ENCODE data around the gene KRTAP5-5. TPM values are rescaled to one million over a fixed set of nuclear protein-coding genes. Genes with fewer than 3 reads are reported as not detected.

KRTAP5-5 gene
- total and polyA plus RNA-seq, 2 donors (not counting 3 experiments of a cell fraction or from before 2014, with no cell fraction given), result not detected

DNA sequence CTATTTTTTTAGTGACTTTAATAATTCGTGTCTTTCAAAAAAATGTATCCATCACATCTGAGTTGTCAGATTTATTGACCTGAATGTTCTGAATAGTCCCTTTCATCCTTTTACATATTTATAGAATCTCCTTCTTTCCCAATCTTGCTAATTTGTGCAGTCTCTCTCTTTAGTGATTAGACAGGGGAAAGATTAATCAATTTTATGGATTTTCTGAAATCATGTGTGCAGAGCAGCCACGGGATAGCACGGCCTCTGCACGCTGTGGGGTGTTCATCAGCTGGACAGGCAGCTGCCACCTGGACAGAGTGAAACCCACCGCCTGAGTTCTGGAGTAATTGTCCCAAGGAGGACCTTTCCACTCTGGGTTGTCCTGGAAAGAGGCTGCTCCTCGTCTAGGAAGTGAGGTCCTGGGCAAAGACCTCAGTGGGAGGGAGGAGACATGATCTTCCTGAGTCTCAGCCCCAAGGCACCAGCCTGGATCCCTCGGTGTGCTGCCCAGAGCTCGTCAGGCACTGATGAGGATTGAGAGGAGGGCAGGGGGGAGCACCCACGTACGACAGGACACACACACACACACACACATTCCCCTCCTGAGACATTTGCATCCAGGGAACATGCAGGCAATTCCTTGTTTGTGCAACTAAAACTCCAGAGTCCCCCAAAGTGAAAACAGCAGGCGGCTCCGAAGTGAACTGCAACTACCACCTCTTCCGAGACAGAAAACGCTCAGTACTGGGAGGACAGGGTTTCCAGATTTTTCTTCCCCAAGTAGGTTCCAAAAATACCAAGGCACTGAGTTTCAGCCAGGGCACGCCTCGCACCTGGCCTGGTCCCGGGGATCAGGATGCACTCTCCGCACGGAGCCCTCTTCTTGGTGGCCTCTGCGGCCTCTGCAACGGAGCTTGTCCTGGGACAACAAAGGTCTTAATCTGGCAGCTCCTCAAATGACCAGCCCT lies 44.9 kb downstream of the KRTAP5-5 start:
- Histone ChIP-seq H2AFZ (ENCODE audit: low read depth, low read length) (no peak overlapping the region), H3K79me2 (ENCODE audit: control insufficient read depth, insufficient read depth, low read length) (no peaks in the 10 kb centered on the region), H3K4me2 (ENCODE audit: insufficient read depth, low read length) (no peak overlapping the region), H3K27ac (ENCODE audit: insufficient read depth, low read depth, low read length) (no peak overlapping the region), H3K36me3 (ENCODE audit: control insufficient read depth in 2 of 2, extremely low read depth in 1 of 2, insufficient read depth in 2 of 2, low read length in 2 of 2) (no peaks in the 10 kb centered on the region), H3K9ac (replicated peaks; ENCODE audit: extremely low read depth, insufficient read depth, low read length) (no peak overlapping the region), H4K20me1 (replicated peaks; ENCODE audit: control insufficient read depth, extremely low read depth, insufficient read depth, low read length) (no peaks in the 10 kb centered on the region), H3K27me3 (ENCODE audit: control insufficient read depth in 2 of 2, insufficient read depth in 2 of 2, low read length in 2 of 2) (peaks cover 19 to 20% of the 10 kb centered on the region in 2 experiments), H3K4me3 (replicated peaks in 1 of 3; ENCODE audit: insufficient read depth in 1 of 3, low read depth in 1 of 3, low read length in 3 of 3) (no peak overlapping the region), H3K9me3 (replicated peaks; ENCODE audit: control insufficient read depth, insufficient read depth, low read length) (no peaks in the 10 kb centered on the region), H3K9me1 (replicated peaks; ENCODE audit: control insufficient read depth, extremely low read depth, insufficient read depth, low read length) (no peaks in the 10 kb centered on the region), H3K4me1 (ENCODE audit: control insufficient read depth, extremely low read depth, insufficient read depth, low read length) (no peaks in the 10 kb centered on the region)
- no TSS peak for BruUV-seq (replicated peaks)
- DNase-seq (ENCODE audit: low read depth, low spot score), result no peak
- no peak for FAIRE-seq
- dilution Hi-C loops (cut with MboI; ENCODE audit: extremely low pct_ligation_motif_present, low sequenced_read_pairs) (no loop called here), intact Hi-C loops (cut with micrococcal nuclease) (no loop called here)
- POLR2A ChIA-PET, result no interaction called here
- CTCF ChIA-PET, result interaction anchor here (2.0 kb wide), 1 partner anchor 21 kb away, joined by 8 read pairs; no protein-coding TSS in a partner anchor
- TF ChIP-seq EZH2 (IDR thresholded peaks at IDR 0.05; ENCODE audit: borderline replicate concordance, low read depth, low read length, severe bottlenecking) (no peak), POLR2A (IDR thresholded peaks at IDR 0.05; ENCODE audit: low read depth, low read length) (no peak), GATA2 (IDR thresholded peaks at IDR 0.05; ENCODE audit: insufficient read depth, insufficient read length, low read depth, low read length) (no peak), MYC (IDR thresholded peaks at IDR 0.05; ENCODE audit: low read depth, low read length) (no peak), FOS (IDR thresholded peaks at IDR 0.05; ENCODE audit: borderline replicate concordance, insufficient read depth, low read length) (no peak), JUN (IDR thresholded peaks at IDR 0.05; ENCODE audit: borderline replicate concordance, insufficient read depth, insufficient read length, low read depth) (no peak), POLR2AphosphoS5 (IDR thresholded peaks at IDR 0.05; ENCODE audit: insufficient read depth, low read depth, low read length) (no peak)
- TF ChIP-seq, protein P1, sequence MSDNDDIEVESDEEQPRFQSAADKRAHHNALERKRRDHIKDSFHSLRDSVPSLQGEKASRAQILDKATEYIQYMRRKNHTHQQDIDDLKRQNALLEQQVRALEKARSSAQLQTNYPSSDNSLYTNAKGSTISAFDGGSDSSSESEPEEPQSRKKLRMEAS (IDR thresholded peaks at IDR 0.05; ENCODE audit: insufficient read depth, insufficient read length), result no peak
- TF ChIP-seq, protein P2, sequence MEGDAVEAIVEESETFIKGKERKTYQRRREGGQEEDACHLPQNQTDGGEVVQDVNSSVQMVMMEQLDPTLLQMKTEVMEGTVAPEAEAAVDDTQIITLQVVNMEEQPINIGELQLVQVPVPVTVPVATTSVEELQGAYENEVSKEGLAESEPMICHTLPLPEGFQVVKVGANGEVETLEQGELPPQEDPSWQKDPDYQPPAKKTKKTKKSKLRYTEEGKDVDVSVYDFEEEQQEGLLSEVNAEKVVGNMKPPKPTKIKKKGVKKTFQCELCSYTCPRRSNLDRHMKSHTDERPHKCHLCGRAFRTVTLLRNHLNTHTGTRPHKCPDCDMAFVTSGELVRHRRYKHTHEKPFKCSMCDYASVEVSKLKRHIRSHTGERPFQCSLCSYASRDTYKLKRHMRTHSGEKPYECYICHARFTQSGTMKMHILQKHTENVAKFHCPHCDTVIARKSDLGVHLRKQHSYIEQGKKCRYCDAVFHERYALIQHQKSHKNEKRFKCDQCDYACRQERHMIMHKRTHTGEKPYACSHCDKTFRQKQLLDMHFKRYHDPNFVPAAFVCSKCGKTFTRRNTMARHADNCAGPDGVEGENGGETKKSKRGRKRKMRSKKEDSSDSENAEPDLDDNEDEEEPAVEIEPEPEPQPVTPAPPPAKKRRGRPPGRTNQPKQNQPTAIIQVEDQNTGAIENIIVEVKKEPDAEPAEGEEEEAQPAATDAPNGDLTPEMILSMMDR (IDR thresholded peaks at IDR 0.05; ENCODE audit: extremely low read depth in 1 of 2, insufficient read depth in 1 of 2, low read depth in 1 of 2, low read length in 2 of 2), result no peak
